OCI-M1 (cell line): Measurements from ENCODE around the gene IL4R.
"Not testable (repeated sequence)": the region's sequence is repeated elsewhere in the genome, so short reads cannot be mapped to it uniquely, and the experiment has no call there.

Experiments used
- DNase-seq: peaks from one replicate; lab custom pipeline; 2025; lab: John Stamatoyannopoulos, UW

IL4R gene

GRCh38 chr16:27329376-27330079 lies 15.8 kb downstream of the IL4R start:
- not testable (repeated sequence) for DNase-seq

GRCh38 chr16:27330542-27330941 lies 16.8 kb downstream of the IL4R start:
- DNase-seq, result no peak

- no peak for DNase-seq
Observed at GRCh38 chr16:27332105-27332504, 18.3 kb downstream of the IL4R start.

- DNase-seq, result no peak
Observed at GRCh38 chr16:27333104-27333503, 19.3 kb downstream of the IL4R start.

DNA sequence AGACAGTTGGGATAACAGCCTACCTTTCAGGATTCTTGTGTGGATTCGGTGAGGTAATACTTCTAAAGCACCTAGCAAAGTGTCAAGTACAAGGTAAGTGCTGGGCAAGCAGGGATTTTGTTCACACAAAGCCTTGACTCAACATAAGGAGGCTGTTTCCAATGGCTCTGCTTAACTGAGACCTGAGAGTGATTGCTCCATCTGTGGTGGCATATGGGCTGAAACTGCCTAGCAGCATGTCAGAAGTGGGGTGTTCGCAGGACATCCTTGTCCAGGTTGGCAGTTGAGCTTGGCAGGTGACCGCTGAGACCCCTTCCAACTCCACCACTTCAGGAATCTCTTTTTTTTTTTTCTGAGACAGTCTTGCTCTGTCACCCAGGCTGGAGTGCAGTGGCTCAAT lies 19.8 kb downstream of the IL4R start:
- DNase-seq, result no peak

DNA sequence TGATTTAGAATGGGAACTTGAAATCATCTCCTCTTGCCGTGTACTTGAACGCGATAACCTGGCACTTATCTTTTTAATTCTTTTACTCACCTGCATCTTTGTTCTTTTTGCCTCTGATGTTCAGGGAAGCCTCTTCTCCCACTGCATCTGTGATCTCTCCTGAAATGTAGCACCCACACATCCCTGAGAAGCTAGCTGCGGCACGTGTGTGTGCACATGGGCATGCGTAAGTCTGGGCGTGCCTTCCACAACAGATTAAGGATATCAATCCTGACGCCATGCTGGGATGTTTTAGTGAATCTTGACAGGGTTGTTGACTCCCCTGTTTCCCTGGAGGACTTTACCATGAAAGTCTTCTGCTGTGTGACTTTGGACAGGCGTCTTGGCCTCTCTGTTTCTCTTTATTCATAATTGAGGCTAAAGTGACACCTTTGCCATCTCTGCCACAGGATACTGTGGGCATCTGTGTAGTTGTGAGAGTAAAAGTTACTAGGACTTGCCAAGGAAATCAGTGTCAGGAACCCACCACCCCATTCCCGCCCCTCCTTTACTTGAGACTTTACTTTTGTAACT lies 20.5 kb downstream of the IL4R start:
- DNase-seq, result no peak

GRCh38 chr16:27334838-27335237 lies 21.1 kb downstream of the IL4R start:
- DNase-seq, result no peak

DNA sequence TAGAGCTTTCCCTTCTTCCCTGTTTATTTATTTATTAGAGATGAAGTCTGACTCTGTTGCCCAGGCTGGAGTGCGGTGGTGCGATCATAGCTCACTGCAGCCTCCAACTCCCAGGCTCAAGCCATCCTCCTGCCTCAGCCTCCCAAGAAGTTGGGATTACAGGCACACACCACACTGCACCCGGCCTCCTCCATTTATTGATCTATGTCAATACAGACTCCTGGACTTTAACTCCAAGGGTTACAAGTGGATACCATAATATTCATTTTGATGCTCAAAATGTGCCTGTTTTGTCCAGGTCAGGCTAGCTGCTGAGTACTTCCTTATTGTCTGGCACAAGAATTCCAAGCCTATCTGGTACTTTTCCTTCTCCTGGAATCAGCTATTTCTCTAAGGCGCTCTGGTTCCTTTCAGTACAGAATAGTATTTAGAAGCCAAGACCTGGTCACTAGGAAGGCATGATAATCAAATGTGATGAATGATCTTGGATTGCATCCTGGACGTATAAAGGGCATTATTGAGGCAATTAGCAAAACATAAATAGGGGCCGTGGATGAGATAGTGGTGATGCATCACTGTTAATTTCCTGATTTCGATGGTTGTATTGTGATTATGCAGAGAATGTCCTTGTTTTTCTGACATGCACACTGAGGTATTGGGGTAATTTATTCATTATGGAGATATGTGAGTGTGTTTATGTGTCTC lies 21.7 kb downstream of the IL4R start:
- DNase-seq, result no peak

DNA sequence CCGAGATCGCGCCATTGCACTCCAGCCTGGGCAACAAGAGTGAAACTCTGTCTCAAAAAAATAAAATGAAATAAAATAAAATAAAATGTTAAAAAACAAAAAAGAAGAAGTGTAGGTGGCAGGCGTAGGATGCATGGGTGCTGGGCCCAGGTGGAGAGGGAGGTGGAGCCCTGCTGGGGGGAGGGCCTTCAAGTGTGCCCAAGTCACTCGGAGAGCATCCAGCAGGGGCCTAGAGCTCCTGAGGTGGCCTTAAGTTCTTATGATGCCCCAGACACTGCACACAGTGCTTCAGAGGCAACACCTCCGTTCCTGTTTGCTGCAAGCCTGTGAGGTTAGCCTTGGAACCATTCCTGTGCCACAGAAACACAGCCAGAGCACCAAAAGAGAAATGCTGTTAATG lies 23.2 kb downstream of the IL4R start:
- no peak for DNase-seq

DNA sequence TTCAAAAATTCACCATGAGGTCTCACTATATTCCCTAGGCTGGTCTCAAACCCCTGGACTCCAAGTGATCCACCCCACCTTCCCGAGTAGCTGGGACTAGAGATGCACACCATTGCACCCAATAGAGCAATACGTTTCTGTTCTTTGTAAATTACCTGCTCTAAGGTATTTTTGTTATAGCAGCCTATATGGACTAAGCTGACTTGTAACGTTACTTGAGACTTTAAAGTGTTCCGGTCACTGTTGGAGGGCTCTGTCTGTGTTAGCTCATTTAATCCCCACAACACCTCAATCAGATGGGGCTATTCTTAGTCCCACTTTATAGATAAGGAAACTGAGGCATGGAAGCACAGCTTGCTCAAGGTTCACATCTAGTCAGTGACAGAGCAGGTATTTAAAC lies 25.4 kb downstream of the IL4R start:
- DNase-seq, result no peak

- DNase-seq, result no peak
Observed at GRCh38 chr16:27340654-27341053, 26.9 kb downstream of the IL4R start.

GRCh38 chr16:27341549-27341948 lies 27.8 kb downstream of the IL4R start:
- no peak for DNase-seq

- DNase-seq, result no peak
Observed at GRCh38 chr16:27341971-27342370, 28.2 kb downstream of the IL4R start.

DNA sequence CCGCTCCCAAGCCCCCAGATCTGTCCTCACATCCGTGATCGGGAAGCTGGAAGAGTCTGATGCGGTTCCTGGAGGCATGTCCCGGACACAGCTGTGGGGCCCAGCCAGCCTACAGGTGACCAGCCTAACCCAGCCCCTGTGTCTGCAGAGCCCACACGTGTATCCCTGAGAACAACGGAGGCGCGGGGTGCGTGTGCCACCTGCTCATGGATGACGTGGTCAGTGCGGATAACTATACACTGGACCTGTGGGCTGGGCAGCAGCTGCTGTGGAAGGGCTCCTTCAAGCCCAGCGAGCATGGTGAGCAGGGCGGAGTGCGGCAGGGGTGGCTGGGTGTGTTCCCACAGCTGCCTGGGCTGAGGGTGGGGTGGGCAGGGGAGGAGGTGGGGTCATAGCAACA lies 30.9 kb downstream of the IL4R start:
- DNase-seq, result no peak

GRCh38 chr16:27345201-27345600 lies 31.4 kb downstream of the IL4R start:
- no peak for DNase-seq

DNA sequence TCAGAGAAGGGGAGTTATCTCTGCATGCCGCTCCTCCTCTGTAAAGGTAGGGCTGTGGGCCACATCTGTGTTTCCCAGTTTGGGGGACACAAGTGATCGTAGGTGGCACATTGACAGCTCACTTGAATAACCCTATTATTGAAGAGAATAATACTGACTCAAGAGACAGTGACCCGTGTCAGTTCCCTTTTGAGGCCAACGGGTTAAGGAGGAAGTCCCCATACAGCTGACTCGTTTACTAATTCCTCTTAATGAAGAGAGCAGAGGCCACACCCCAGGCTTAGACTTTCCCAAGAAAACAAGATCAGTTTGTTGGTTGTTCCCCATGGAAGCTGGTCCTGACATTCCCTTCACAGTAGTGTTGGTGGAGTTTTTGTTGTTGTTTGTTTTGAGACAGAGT lies 33.0 kb downstream of the IL4R start:
- peak; percentile 23 for DNase-seq

DNA sequence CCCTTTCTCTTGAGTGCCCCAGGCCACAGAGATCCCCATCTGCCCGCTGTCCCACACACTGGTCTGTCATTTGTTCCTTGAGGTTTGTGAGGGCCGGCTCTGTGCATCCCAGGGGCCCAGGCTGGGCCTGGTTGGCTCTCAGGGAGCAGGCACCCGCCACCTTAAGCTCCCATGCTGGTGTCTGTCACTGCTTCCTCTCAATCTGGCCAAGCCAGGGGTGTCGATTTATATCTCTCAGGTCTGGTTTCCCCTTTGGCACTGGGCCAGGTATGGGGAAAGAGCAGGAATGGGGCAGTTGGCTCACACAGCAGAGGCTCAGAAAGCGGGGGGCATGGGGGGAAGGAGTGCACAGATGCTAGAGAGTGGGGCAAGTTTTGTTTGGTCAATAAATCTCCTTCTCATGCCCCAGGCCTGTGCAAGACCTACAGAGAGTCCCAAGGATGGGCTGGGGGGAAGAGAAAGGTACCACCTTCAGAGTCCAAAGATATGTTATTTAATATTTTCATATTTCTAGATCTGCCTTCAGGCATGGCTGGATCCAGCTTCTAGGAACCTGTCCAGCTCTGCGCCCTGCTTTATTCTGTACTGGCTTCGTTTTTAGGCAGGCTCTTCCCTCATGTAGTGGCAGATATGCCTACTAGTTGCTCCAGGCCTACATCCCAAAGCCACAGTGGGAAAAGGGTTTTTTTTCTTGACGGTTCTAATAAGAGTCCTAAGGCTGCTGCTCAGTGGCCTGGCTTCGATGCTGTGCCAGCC lies 34.3 kb downstream of the IL4R start:
- DNase-seq, result no peak

GRCh38 chr16:27349276-27349675 lies 35.5 kb downstream of the IL4R start:
- no peak for DNase-seq

DNA sequence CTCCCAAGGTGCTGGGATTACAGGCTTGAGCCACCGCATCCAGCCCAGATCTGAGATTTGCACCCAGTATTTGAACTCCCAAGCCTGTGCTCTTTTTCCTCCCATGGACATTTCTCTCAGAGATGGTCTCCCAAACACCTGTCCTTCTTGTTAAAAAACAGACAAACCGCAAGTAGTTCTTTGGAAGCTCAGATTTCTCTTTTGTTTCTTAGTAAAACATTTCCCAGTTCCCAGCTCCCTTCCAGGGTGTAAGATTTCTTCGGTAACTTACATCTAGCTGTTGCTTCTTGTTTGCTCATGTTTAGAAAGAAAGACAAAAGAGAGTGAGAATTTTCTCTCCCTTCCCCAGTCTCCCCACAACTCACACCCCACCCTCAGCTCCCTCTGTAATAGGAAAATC lies 36.2 kb downstream of the IL4R start:
- DNase-seq, result no peak

DNA sequence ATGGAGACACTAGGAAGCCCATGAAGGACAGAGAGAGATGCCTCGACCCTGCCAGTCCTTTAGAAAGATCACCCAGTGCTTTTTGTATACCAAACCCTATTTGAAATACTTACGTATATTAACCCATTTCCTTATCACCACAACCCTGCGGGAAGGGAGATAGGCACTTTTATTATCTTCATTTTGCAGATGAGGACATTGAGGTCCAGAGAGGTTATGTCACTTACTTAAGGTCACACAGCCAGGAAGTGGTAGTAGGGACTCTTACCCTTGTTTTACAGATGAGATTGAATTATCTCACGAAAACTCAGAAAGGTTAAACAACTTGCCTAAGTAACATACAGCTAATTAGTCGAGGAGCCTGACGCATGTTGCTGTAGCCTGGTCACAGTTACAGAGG lies 38.2 kb downstream of the IL4R start:
- DNase-seq, result no peak

DNA sequence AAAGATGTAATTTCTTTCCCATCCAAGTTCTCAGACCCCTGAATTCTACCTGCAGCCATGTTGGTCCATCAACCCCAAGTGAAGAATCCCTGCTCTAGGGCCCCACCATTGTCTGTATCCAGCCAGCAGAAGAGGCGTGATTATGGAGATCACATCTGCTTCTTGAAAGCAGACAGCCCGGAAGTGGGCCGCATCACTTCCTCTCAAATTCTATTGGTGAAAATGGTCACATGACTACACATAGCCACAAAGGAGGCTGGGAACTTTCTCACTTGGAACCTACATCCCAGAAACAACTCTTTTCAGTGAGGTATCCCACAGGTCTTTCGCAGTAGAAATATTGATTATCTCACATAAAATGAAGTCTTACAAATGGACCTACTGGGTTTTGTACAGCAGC lies 40.1 kb downstream of the IL4R start:
- DNase-seq, result peak; percentile 4

DNA sequence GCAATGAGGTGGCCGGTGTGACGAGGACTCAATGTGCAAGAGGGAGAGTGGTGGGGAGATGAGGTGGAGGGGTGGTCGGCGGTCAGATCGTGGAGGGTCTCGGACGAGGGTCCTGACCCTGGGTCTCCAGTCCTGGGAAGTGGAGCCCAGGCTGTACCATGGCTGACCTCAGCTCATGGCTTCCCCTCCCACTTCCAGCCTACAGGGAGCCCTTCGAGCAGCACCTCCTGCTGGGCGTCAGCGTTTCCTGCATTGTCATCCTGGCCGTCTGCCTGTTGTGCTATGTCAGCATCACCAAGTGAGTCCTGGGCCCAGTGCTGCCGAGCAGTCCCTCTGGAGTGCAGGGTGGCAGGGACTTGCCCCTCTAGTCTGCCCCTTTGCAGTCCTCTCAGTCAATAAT lies 41.8 kb downstream of the IL4R start:
- peak; percentile 26 for DNase-seq

- DNase-seq, result no peak
Observed at GRCh38 chr16:27356794-27357193, 43.0 kb downstream of the IL4R start.
